ENCODE results near the gene RNPEP.
"Not testable (repeated sequence)": the region's sequence is repeated elsewhere in the genome, so short reads cannot be mapped to it uniquely, and the experiment has no call there.

Gene RNPEP

GRCh38 chr1:201982623-201983379 is at the start of gene RNPEP:
Gene RNPEP, plus strand, starts transcription at chr1:201982648. Its CDS starts 19 bp downstream, at chr1:201982667.
- peak; percentile 80 for DNase-seq

- no peak for DNase-seq
These were observed 48.5 kb upstream of the RNPEP start for GRCh38 chr1:201933840-201934430.

- DNase-seq = no peak
These were observed 44.7 kb upstream of the RNPEP start for GRCh38 chr1:201937624-201938213.

GRCh38 chr1:201938440-201939035 is 43.9 kb upstream of the RNPEP start:
- DNase-seq = no peak

GRCh38 chr1:201939148-201939547 is 43.3 kb upstream of the RNPEP start:
- no peak for DNase-seq

- DNase-seq = no peak
These were observed 42.9 kb upstream of the RNPEP start for GRCh38 chr1:201939574-201939973.

GRCh38 chr1:201940316-201940715 is 42.1 kb upstream of the RNPEP start:
- not testable (repeated sequence) for DNase-seq

- no peak for DNase-seq
These were observed 40.9 kb upstream of the RNPEP start for GRCh38 chr1:201941420-201942128.

- no peak for DNase-seq
These were observed 40.3 kb upstream of the RNPEP start for GRCh38 chr1:201942129-201942495.

- DNase-seq = no peak
These were observed 38.4 kb upstream of the RNPEP start for GRCh38 chr1:201944002-201944401.

- no peak for DNase-seq
These were observed 37.8 kb upstream of the RNPEP start for GRCh38 chr1:201944639-201945038.

- no peak for DNase-seq
These were observed 37.3 kb upstream of the RNPEP start for GRCh38 chr1:201945157-201945556.

- DNase-seq = no peak
These were observed 36.6 kb upstream of the RNPEP start for GRCh38 chr1:201945863-201946223.

- DNase-seq = peak; percentile 59
These were observed 36.1 kb upstream of the RNPEP start, which contains the start of gene LMOD1 for GRCh38 chr1:201946224-201946908. Gene LMOD1, minus strand, starts transcription at chr1:201946548. Its CDS starts 208 bp downstream, at chr1:201946340.

GRCh38 chr1:201947697-201948008 is 34.8 kb upstream of the RNPEP start:
- DNase-seq = no peak

GRCh38 chr1:201949491-201949890 is 33.0 kb upstream of the RNPEP start:
- no peak for DNase-seq

- DNase-seq = no peak
These were observed 28.0 kb upstream of the RNPEP start for GRCh38 chr1:201954263-201955008.

GRCh38 chr1:201955009-201955728 is 27.3 kb upstream of the RNPEP start, which contains the start of gene TIMM17A:
Gene TIMM17A, plus strand, starts transcription at chr1:201955503. Its CDS starts 24 bp downstream, at chr1:201955527.
- peak; percentile 61 for DNase-seq

- no peak for DNase-seq
These were observed 26.7 kb upstream of the RNPEP start for GRCh38 chr1:201955729-201956143.

GRCh38 chr1:201958348-201958747 is 24.1 kb upstream of the RNPEP start:
- no peak for DNase-seq

GRCh38 chr1:201962382-201962781 is 20.1 kb upstream of the RNPEP start:
- not testable (repeated sequence) for DNase-seq
